ENCODE measurements around the gene DDIT4. TPM values are rescaled to one million over a fixed set of nuclear protein-coding genes. Genes with fewer than 3 reads are reported as not detected.

Gene DDIT4
- polyA plus RNA-seq, 1 donor from 2014 or later: 29.9 TPM

GRCh38 chr10:72265508-72265907 lies 8.2 kb upstream of the DDIT4 start:
- Histone ChIP-seq H3K4me2 (ENCODE audit: low read length) (no peak overlapping the region), H3K9ac (ENCODE audit: low read length) (no peak overlapping the region), H4K20me1 (ENCODE audit: insufficient read depth) (no peaks in the 10 kb centered on the region), H3K36me3 (ENCODE audit: insufficient read depth, low read length) (no peaks in the 10 kb centered on the region), H3K27me3 (ENCODE audit: insufficient read depth, low read depth, low read length) (no peaks in the 10 kb centered on the region), H3K27ac (ENCODE audit: low read length) (no peak overlapping the region), H3F3A (ENCODE audit: insufficient read depth, low read length, poor library complexity, severe bottlenecking) (peaks cover 3% of the 10 kb centered on the region), H3K9me3 (ENCODE audit: low read length) (no peaks in the 10 kb centered on the region), H3K4me3 (ENCODE audit: low read length) (no peak overlapping the region), H3K9me2 (ENCODE audit: insufficient read depth, low read length) (no peaks in the 10 kb centered on the region), H2AFZ (ENCODE audit: low read depth, low read length) (no peak overlapping the region), H3K79me2 (replicated peaks; ENCODE audit: insufficient read depth, low read length) (no peaks in the 10 kb centered on the region)
- TF ChIP-seq POLR2AphosphoS5 (IDR thresholded peaks at IDR 0.05): no peak
- no peak for TF ChIP-seq MXI1 (conservative IDR thresholded peaks at IDR 0.05; ENCODE audit: poor library complexity, severe bottlenecking)
- TF ChIP-seq CTCF (IDR thresholded peaks at IDR 0.05; ENCODE audit: poor library complexity, severe bottlenecking): no peak
- no peak for TF ChIP-seq EP300 (conservative IDR thresholded peaks at IDR 0.05; ENCODE audit: poor library complexity, severe bottlenecking)
- TF ChIP-seq EZH2 (IDR thresholded peaks at IDR 0.05; ENCODE audit: borderline replicate concordance, insufficient read depth, low read length, poor library complexity, severe bottlenecking): no peak
- TF ChIP-seq TAF1 (IDR thresholded peaks at IDR 0.05; ENCODE audit: low read depth): no peak
- no peak for TF ChIP-seq REST (IDR thresholded peaks at IDR 0.05; ENCODE audit: borderline replicate concordance)
- TF ChIP-seq RAD21 (conservative IDR thresholded peaks at IDR 0.05): no peak

DNA sequence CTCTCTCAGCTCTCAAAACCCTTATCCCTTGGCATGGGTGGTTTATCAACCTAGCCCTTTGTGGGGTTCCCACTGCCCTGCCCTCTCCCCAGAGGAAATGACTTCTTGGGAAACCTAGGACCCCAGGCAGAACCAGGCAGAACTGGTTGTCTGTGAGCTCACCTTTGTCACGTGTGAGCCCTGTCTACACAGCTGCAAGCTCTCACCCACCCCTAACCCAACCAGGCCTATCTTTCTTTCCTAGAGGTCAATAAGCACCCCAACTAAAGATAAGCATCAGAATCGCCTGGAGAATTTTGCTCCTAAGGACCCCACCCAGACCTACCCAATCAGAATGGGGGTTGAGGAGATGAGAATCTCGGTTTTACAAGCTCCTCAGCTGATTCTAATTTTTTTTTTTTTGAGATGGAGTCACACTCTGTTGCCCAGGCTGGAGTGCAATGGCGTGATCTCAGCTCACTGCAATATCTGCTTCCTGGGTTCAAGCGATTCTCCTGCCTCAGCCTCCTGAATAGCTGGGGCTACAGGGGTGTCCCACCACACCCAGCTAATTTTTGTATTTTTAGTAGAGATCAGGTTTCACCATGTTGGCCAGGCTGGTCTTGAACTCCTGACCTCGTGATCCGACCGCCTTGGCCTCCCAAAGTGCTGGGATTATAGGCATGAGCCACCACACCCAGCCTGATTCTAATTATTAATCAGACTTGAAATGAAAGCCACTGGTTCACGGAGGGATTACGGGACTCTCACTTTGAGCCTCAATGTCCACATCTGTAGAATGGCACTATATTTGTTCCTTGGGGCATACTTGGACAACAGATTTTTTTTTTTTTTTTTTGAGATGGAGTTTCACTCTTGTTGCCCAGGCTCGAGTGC lies 7.5 kb upstream of the DDIT4 start:
- Histone ChIP-seq H3K4me3 (ENCODE audit: low read length) (no peak overlapping the region), H2AFZ (ENCODE audit: low read depth, low read length) (no peak overlapping the region), H3K27ac (ENCODE audit: low read length) (no peak overlapping the region), H3K36me3 (ENCODE audit: insufficient read depth, low read length) (no peaks in the 10 kb centered on the region), H3K9me2 (ENCODE audit: insufficient read depth, low read length) (no peaks in the 10 kb centered on the region), H3K79me2 (replicated peaks; ENCODE audit: insufficient read depth, low read length) (no peaks in the 10 kb centered on the region), H3K9ac (ENCODE audit: low read length) (no peak overlapping the region), H3F3A (ENCODE audit: insufficient read depth, low read length, poor library complexity, severe bottlenecking) (peaks cover under 1% of the 10 kb centered on the region), H3K4me2 (ENCODE audit: low read length) (no peak overlapping the region), H3K27me3 (ENCODE audit: insufficient read depth, low read depth, low read length) (no peaks in the 10 kb centered on the region), H3K9me3 (ENCODE audit: low read length) (no peaks in the 10 kb centered on the region), H4K20me1 (ENCODE audit: insufficient read depth) (no peaks in the 10 kb centered on the region)
- no peak for TF ChIP-seq EZH2 (IDR thresholded peaks at IDR 0.05; ENCODE audit: borderline replicate concordance, insufficient read depth, low read length, poor library complexity, severe bottlenecking)
- no peak for TF ChIP-seq MXI1 (conservative IDR thresholded peaks at IDR 0.05; ENCODE audit: poor library complexity, severe bottlenecking)
- TF ChIP-seq TAF1 (IDR thresholded peaks at IDR 0.05; ENCODE audit: low read depth): no peak
- no peak for TF ChIP-seq REST (IDR thresholded peaks at IDR 0.05; ENCODE audit: borderline replicate concordance)
- TF ChIP-seq SMC3 (conservative IDR thresholded peaks at IDR 0.05; ENCODE audit: poor library complexity): no peak
- TF ChIP-seq POLR2AphosphoS5 (IDR thresholded peaks at IDR 0.05): no peak
- TF ChIP-seq EP300 (conservative IDR thresholded peaks at IDR 0.05; ENCODE audit: poor library complexity, severe bottlenecking): no peak
- no peak for TF ChIP-seq CTCF (IDR thresholded peaks at IDR 0.05; ENCODE audit: poor library complexity, severe bottlenecking)
- TF ChIP-seq RAD21 (conservative IDR thresholded peaks at IDR 0.05): no peak

Measured in neural cell (in vitro differentiated cells).